ENCODE results near the gene RRAS2.

The RRAS2 gene

GRCh38 chr11:14380125-14380936 lies 21.3 kb upstream of the RRAS2 start:
- TF ChIP-seq CTCF (IDR thresholded peaks at IDR 0.05; ENCODE audit: low read depth, low read length), result no peak

GRCh38 chr11:14378171-14378570 lies 19.2 kb upstream of the RRAS2 start:
- no peak overlapping the region for H3K4me3 ChIP-seq (ENCODE audit: low read depth, low read length)

More at GRCh38 chr11:14380125-14380936, 21.3 kb upstream of the RRAS2 start:
- H3K4me3 ChIP-seq (ENCODE audit: low read depth, low read length), result no peak overlapping the region; the same call in 1 of the 2 replicates

GRCh38 chr11:14376920-14377319 lies 17.9 kb upstream of the RRAS2 start:
- no peak overlapping the region for H3K4me3 ChIP-seq (ENCODE audit: low read depth, low read length)
- TF ChIP-seq CTCF (IDR thresholded peaks at IDR 0.05; ENCODE audit: low read depth, low read length), result no peak

More at GRCh38 chr11:14378171-14378570, 19.2 kb upstream of the RRAS2 start:
- no peak for TF ChIP-seq CTCF (IDR thresholded peaks at IDR 0.05; ENCODE audit: low read depth, low read length)

GRCh38 chr11:14374922-14375830 lies 16.2 kb upstream of the RRAS2 start:
- no peak for TF ChIP-seq CTCF (IDR thresholded peaks at IDR 0.05; ENCODE audit: low read depth, low read length)
- no peak overlapping the region for H3K4me3 ChIP-seq (ENCODE audit: low read depth, low read length)

- TF ChIP-seq CTCF (IDR thresholded peaks at IDR 0.05; ENCODE audit: low read depth, low read length), result no peak
- no peak overlapping the region for H3K4me3 ChIP-seq (ENCODE audit: low read depth, low read length)
Measured at GRCh38 chr11:14373941-14374646, 15.1 kb upstream of the RRAS2 start.

- no peak overlapping the region for H3K4me3 ChIP-seq (ENCODE audit: low read depth, low read length)
- no peak for TF ChIP-seq CTCF (IDR thresholded peaks at IDR 0.05; ENCODE audit: low read depth, low read length)
Measured at GRCh38 chr11:14372011-14372410, 13.0 kb upstream of the RRAS2 start.

All from WI38 (cell line).